HG03060 (cell line): ENCODE results near the gene RAB27A.

Experiments
- ATAC-seq: cut with Tn5 transposase; IDR thresholded peaks from one replicate; pipeline ENCODE4 v1.9.1; 2021; ENCODE audit warnings: low read depth, moderate number of reproducible peaks; ENCODE audit not compliant: unreplicated experiment

Gene RAB27A

DNA sequence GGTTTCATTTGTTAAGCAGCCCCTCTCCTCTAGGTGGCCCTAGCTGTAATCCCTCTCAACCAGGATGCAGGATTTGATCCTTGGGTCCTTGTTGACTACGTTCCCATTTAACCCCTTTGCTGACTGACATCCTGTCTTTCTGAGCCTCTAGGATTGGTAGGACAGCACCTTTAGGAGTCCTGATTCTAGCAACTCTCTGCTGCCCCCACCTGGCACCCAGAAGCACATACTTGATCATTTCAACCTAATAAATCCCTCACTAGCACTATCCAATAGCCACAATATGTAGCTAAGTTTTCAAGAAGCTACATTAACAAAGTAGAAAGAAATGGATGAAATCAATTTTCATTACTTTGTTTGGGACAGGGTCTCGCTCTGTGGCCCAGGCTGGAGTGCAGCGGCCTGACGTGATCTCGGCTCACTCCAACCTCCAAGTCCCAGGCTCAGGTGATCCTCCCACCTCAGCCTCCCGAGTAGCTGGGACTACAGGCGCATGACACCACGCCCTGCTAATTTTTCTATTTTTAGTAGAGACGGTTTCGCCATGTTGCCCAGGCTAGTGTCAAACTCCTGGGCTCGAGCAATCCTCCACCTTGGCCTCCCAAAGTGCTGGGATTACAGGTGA is 121.2 kb downstream of the RAB27A start:
- peak; percentile 84 for ATAC-seq

- no peak for ATAC-seq
These were observed 125.3 kb downstream of the RAB27A start for GRCh38 chr15:55164284-55164683.
